ENCODE results near the gene WDR83.
A peak's percentile ranks its signal among the peaks of the same experiment; 100 is the strongest.

WDR83 gene

GRCh38 chr19:12720296-12720695 lies 53.7 kb downstream of the WDR83 start:
- no peak for DNase-seq (ENCODE audit: low spot score)

- peak; percentile 48 for DNase-seq (ENCODE audit: low spot score)
Measured at GRCh38 chr19:12720851-12721655, 54.4 kb downstream of the WDR83 start.

- DNase-seq (ENCODE audit: low spot score) = peak; percentile 87
Measured at GRCh38 chr19:12721656-12722565, 55.3 kb downstream of the WDR83 start.

- peak; percentile 99 for DNase-seq (ENCODE audit: low spot score)
Measured at GRCh38 chr19:12722566-12723380, 56.2 kb downstream of the WDR83 start.

- no peak for DNase-seq (ENCODE audit: low spot score)
Measured at GRCh38 chr19:12723381-12723640, 56.7 kb downstream of the WDR83 start.

- peak; percentile 75 for DNase-seq (ENCODE audit: low spot score)
Measured at GRCh38 chr19:12723641-12724426, 57.2 kb downstream of the WDR83 start, which contains the start of gene TNPO2. Gene TNPO2, minus strand, starts transcription at chr19:12723932. Its CDS starts 2,955 bp downstream, at chr19:12720977.
